SK-N-SH treated with all-trans-retinoic acid at 6 μM for 48 hours (cell line): ENCODE measurements around the gene SERPINE2.

Experiments
- ATAC-seq: fragments of 200-7000 bp; cut with Tn5 transposase; 3 replicates; pipeline ENCODE4 v1.9.1; 2020; ENCODE audit warnings: mild to moderate bottlenecking, moderate library complexity
- ARNTL ChIP-seq: fragments of 450-650 bp; formaldehyde crosslinking; IDR thresholded peaks from 2 replicates; pipeline ENCODE4 v1.5.0; 2020; ENCODE audit warnings: low read depth, mild to moderate bottlenecking, moderate library complexity, borderline replicate concordance
- BACH2 ChIP-seq: fragments of 250-450 bp; sonication (Bioruptor Pico); IDR thresholded peaks from 2 replicates; pipeline ENCODE4 v1.9.0; 2021; ENCODE audit warnings: mild to moderate bottlenecking, borderline replicate concordance
- CSDC2 ChIP-seq: fragments of 250-450 bp; sonication (Bioruptor Pico); IDR thresholded peaks from 2 replicates; pipeline ENCODE4 v1.5.0; 2020; ENCODE audit warnings: mild to moderate bottlenecking, moderate library complexity
- ISL1 ChIP-seq: fragments of 250-450 bp; sonication (Bioruptor Pico); IDR thresholded peaks from 2 replicates; pipeline ENCODE4 v2.1.2; 2022; ENCODE audit warnings: mild to moderate bottlenecking, moderate library complexity
- OSR1 ChIP-seq: fragments of 250-450 bp; sonication (Bioruptor Pico); IDR thresholded peaks from 2 replicates; pipeline ENCODE4 v1.8.0; 2022; ENCODE audit warnings: moderate library complexity, mild to moderate bottlenecking, inconsistent platforms
- PPARA ChIP-seq: fragments of 250-450 bp; sonication (Bioruptor Pico); IDR thresholded peaks from 2 replicates; pipeline ENCODE4 v1.5.0; 2020; ENCODE audit warnings: mild to moderate bottlenecking, borderline replicate concordance
- RARB ChIP-seq: fragments of 250-450 bp; sonication (Bioruptor Pico); IDR thresholded peaks from 2 replicates; pipeline ENCODE4 v1.8.0; 2021; ENCODE audit warnings: mild to moderate bottlenecking, moderate library complexity
- TCF4 ChIP-seq: fragments of 250-450 bp; sonication (Bioruptor Pico); IDR thresholded peaks from 2 replicates; pipeline ENCODE4 v1.8.0; 2021; ENCODE audit warnings: mild to moderate bottlenecking, moderate library complexity, borderline replicate concordance
- ZC3H10 ChIP-seq: fragments of 250-450 bp; sonication (Bioruptor Pico); IDR thresholded peaks from 2 replicates; pipeline ENCODE4 v1.5.1; 2021; ENCODE audit warnings: mild to moderate bottlenecking, moderate library complexity
- ZFP30 ChIP-seq: fragments of 450-650 bp; formaldehyde crosslinking; IDR thresholded peaks from 2 replicates; pipeline ENCODE4 v1.5.0; 2022; ENCODE audit warnings: mild to moderate bottlenecking, moderate library complexity
- ZNF565 ChIP-seq: fragments of 450-650 bp; formaldehyde crosslinking; conservative IDR thresholded peaks from 2 replicates; pipeline ENCODE4 v1.5.0; 2020; ENCODE audit warnings: low read depth, mild to moderate bottlenecking, moderate library complexity
- ZNF70 ChIP-seq: fragments of 450-650 bp; formaldehyde crosslinking; IDR thresholded peaks from 2 replicates; pipeline ENCODE4 v1.5.0; 2020; ENCODE audit warnings: mild to moderate bottlenecking, moderate library complexity
- ZNF8 ChIP-seq: fragments of 450-650 bp; formaldehyde crosslinking; IDR thresholded peaks from 2 replicates; pipeline ENCODE4 v1.5.0; 2020; ENCODE audit warnings: mild to moderate bottlenecking, moderate library complexity
- TF ChIP-seq, protein P1 (sequence below): fragments of 250-450 bp; sonication (Bioruptor Pico); IDR thresholded peaks from 2 replicates; pipeline ENCODE4 v1.8.0; 2020; ENCODE audit warnings: mild to moderate bottlenecking, moderate library complexity, borderline replicate concordance
- TF ChIP-seq, protein P2 (sequence below): fragments of 250-450 bp; sonication (Bioruptor Pico); IDR thresholded peaks from 2 replicates; pipeline ENCODE4 v1.5.0; 2020; ENCODE audit warnings: mild to moderate bottlenecking, moderate library complexity
- TF ChIP-seq, protein P3 (sequence below): fragments of 250-450 bp; sonication (Bioruptor Pico); IDR thresholded peaks from 2 replicates; pipeline ENCODE4 v1.8.0; 2021; ENCODE audit warnings: low read depth, mild to moderate bottlenecking, moderate library complexity, borderline replicate concordance
- TF ChIP-seq, protein P4 (sequence below): fragments of 250-450 bp; sonication (Bioruptor Pico); IDR thresholded peaks from 2 replicates; pipeline ENCODE4 v1.5.1; 2021; ENCODE audit warnings: mild to moderate bottlenecking, moderate library complexity
- TF ChIP-seq, protein P5 (sequence below): fragments of 250-450 bp; sonication (Bioruptor Pico); IDR thresholded peaks from 2 replicates; pipeline ENCODE4 v1.5.1; 2020; ENCODE audit warnings: low read depth, mild to moderate bottlenecking, moderate library complexity

The SERPINE2 gene

DNA sequence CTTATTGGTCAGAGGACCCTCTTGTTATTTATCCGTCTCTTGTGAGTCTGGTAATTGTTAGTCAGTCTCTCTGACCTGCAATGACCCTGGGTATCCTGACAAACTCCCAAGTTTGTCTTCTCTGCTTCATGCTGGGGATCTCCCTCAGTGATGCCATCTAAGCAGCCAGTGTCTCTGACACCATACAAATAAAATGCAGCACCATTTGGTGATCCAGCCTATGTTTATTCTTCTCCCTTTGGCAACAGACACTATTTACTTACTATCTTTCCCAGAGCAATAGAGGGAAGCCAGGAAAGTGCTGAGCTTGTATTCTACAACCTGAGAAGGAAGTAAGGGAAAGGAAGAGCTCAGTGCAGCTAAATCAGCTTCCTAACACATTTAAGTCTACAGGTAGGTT, 15.9 kb downstream of the SERPINE2 start (continued):
- TF ChIP-seq, protein P1, sequence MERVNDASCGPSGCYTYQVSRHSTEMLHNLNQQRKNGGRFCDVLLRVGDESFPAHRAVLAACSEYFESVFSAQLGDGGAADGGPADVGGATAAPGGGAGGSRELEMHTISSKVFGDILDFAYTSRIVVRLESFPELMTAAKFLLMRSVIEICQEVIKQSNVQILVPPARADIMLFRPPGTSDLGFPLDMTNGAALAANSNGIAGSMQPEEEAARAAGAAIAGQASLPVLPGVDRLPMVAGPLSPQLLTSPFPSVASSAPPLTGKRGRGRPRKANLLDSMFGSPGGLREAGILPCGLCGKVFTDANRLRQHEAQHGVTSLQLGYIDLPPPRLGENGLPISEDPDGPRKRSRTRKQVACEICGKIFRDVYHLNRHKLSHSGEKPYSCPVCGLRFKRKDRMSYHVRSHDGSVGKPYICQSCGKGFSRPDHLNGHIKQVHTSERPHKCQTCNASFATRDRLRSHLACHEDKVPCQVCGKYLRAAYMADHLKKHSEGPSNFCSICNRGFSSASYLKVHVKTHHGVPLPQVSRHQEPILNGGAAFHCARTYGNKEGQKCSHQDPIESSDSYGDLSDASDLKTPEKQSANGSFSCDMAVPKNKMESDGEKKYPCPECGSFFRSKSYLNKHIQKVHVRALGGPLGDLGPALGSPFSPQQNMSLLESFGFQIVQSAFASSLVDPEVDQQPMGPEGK (CRISPR knock-in tag), result no peak
- no peak for TF ChIP-seq PPARA (CRISPR knock-in tag)
- no peak for TF ChIP-seq BACH2
- TF ChIP-seq, protein P2, sequence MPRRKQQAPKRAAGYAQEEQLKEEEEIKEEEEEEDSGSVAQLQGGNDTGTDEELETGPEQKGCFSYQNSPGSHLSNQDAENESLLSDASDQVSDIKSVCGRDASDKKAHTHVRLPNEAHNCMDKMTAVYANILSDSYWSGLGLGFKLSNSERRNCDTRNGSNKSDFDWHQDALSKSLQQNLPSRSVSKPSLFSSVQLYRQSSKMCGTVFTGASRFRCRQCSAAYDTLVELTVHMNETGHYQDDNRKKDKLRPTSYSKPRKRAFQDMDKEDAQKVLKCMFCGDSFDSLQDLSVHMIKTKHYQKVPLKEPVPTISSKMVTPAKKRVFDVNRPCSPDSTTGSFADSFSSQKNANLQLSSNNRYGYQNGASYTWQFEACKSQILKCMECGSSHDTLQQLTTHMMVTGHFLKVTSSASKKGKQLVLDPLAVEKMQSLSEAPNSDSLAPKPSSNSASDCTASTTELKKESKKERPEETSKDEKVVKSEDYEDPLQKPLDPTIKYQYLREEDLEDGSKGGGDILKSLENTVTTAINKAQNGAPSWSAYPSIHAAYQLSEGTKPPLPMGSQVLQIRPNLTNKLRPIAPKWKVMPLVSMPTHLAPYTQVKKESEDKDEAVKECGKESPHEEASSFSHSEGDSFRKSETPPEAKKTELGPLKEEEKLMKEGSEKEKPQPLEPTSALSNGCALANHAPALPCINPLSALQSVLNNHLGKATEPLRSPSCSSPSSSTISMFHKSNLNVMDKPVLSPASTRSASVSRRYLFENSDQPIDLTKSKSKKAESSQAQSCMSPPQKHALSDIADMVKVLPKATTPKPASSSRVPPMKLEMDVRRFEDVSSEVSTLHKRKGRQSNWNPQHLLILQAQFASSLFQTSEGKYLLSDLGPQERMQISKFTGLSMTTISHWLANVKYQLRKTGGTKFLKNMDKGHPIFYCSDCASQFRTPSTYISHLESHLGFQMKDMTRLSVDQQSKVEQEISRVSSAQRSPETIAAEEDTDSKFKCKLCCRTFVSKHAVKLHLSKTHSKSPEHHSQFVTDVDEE (CRISPR knock-in tag), result no peak

DNA sequence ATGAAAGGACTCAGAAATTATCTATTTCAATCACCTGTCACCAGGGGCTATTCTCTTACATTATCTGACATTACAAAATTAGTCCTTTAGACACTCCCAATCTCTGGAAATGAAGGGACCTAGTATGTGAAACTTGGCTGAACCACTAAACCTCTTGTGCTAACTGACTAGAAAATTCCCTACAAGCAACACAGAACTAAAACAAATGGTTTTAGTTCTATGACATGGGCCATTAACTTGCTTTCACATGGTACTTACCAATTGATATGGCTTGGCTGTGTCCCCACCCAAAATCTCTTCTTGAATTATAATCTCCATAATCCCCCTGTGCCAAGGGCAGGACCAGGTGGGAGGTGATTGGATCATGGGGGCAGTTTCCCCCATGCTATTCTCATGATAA, 16.6 kb downstream of the SERPINE2 start:
- ATAC-seq, result no peak
- TF ChIP-seq, protein P3, sequence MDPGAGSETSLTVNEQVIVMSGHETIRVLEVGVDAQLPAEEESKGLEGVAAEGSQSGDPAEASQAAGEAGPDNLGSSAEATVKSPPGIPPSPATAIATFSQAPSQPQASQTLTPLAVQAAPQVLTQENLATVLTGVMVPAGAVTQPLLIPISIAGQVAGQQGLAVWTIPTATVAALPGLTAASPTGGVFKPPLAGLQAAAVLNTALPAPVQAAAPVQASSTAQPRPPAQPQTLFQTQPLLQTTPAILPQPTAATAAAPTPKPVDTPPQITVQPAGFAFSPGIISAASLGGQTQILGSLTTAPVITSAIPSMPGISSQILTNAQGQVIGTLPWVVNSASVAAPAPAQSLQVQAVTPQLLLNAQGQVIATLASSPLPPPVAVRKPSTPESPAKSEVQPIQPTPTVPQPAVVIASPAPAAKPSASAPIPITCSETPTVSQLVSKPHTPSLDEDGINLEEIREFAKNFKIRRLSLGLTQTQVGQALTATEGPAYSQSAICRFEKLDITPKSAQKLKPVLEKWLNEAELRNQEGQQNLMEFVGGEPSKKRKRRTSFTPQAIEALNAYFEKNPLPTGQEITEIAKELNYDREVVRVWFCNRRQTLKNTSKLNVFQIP (CRISPR knock-in tag), result no peak
- no peak for TF ChIP-seq ZNF565
- TF ChIP-seq ZC3H10 (CRISPR knock-in tag), result no peak
- TF ChIP-seq, protein P1 (CRISPR knock-in tag), result no peak
- TF ChIP-seq OSR1, result no peak
- no peak for TF ChIP-seq BACH2

DNA sequence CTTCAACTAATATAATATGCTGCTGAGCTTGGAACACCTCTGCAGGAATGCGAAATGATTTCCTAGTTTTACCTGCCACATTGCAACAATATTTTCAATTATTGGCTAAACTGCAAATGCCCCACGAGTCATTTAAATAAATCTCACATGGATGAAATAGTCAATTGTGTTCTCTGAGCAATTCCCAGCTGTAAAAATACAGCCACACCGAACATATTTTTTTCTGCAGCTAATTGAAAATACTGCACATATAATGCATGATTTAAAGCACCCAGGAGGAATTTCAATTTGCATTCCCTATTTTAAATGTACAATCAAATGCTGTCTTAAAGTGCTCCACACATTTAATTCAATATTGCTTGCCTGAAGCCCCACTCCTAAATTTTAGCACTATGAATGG, 18.6 kb downstream of the SERPINE2 start:
- TF ChIP-seq OSR1, result no peak
- no peak for TF ChIP-seq ISL1 (CRISPR knock-in tag)
- no peak for TF ChIP-seq RARB (CRISPR knock-in tag)
- TF ChIP-seq CSDC2, result no peak
- no peak for TF ChIP-seq PPARA (CRISPR knock-in tag)
- TF ChIP-seq, protein P2 (CRISPR knock-in tag), result no peak
- TF ChIP-seq, protein P4, sequence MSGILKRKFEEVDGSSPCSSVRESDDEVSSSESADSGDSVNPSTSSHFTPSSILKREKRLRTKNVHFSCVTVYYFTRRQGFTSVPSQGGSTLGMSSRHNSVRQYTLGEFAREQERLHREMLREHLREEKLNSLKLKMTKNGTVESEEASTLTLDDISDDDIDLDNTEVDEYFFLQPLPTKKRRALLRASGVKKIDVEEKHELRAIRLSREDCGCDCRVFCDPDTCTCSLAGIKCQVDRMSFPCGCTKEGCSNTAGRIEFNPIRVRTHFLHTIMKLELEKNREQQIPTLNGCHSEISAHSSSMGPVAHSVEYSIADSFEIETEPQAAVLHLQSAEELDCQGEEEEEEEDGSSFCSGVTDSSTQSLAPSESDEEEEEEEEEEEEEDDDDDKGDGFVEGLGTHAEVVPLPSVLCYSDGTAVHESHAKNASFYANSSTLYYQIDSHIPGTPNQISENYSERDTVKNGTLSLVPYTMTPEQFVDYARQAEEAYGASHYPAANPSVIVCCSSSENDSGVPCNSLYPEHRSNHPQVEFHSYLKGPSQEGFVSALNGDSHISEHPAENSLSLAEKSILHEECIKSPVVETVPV (CRISPR knock-in tag), result no peak
- TF ChIP-seq ARNTL, result no peak
- TF ChIP-seq ZNF8 (CRISPR knock-in tag), result no peak
- no peak for TF ChIP-seq ZFP30 (CRISPR knock-in tag)
- TF ChIP-seq ZNF70, result no peak
- TF ChIP-seq ZC3H10 (CRISPR knock-in tag), result no peak
- TF ChIP-seq, protein P5, sequence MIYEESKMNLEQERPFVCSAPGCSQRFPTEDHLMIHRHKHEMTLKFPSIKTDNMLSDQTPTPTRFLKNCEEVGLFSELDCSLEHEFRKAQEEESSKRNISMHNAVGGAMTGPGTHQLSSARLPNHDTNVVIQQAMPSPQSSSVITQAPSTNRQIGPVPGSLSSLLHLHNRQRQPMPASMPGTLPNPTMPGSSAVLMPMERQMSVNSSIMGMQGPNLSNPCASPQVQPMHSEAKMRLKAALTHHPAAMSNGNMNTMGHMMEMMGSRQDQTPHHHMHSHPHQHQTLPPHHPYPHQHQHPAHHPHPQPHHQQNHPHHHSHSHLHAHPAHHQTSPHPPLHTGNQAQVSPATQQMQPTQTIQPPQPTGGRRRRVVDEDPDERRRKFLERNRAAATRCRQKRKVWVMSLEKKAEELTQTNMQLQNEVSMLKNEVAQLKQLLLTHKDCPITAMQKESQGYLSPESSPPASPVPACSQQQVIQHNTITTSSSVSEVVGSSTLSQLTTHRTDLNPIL (CRISPR knock-in tag), result no peak
- no peak for TF ChIP-seq TCF4
- TF ChIP-seq, all 23 proteins: peak for 0
- ATAC-seq, result no peak
